NCI-H2081 (cell line): ENCODE results near the gene CDC25B.
A peak's percentile ranks its signal among the peaks of the same experiment; 100 is the strongest.

ENCODE experiments used
- DNase-seq, 2 experiments: peaks; one replicate each; lab custom pipeline; 2025; lab: John Stamatoyannopoulos, UW

The CDC25B gene

GRCh38 chr20:3764659-3765058, 31.5 kb upstream of the CDC25B start:
- no peak for DNase-seq

- DNase-seq = no peak
Measured at GRCh38 chr20:3765171-3765882, 30.8 kb upstream of the CDC25B start.

- no peak for DNase-seq
Measured at GRCh38 chr20:3766422-3767109, 29.5 kb upstream of the CDC25B start.

DNA sequence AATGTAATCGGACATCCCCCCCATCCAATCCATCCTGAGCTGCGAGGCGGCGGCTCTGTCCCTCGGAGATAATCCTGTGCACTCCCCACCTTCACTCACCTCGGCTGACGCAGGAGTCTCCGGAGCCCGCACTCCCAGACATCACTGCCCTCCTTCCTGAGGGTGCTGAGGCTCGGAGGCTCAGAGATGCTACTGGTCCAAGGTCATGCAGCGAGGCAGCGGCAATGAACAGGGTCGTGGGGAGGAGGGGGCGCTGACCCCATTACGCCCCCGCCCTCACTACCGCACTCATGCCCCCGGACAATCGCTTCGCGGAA, 29.0 kb upstream of the CDC25B start:
- no peak for DNase-seq

DNA sequence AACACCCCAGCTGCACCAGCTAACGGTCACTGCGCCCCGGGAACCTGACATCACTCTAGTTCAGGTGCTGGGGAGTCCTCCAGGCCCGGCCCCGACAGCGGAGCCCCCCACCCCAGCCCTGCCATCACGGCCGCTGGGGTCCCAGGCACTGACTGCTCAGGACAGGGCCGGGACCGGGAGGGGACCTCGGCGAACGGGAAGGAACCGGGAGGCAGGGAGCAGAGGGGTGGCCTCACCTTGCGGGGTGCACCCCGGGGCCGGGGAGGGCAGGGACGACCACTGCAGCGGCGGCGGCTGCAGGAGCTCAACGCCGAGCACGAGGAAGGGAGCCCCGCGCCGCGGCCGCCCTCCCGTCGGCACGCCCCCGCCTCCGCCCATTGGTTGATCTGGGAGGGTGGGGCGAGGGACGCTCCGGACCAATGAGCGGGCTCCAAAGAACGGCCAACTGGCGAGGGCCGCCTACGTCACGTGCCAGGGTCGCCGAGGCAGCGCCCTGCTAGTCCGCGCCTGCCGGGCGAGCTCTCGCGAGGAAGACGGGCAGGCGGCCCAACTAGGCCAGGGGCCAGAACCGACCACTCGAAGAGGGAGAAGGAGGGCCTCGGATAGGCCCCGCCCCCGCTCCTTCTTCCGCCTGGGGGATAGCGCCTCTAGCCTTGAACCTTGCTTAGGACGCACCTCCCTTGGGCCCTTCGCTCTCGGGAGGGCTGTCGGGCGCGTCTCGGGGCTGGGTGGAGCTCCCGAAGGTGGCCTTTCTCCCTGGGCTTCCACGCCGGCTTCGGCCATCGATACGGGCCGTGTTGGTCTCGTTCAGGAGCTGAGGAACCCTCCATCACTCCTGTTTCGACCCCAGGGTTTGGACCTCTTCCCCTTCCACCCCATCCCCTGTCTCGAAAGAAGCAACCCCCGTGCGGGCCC, 28.4 kb upstream of the CDC25B start, which contains the start of gene ADISSP:
TSS of gene ADISSP (minus strand) at position 327 of the 915 bp plus-strand sequence. CDS start 7,653 bp downstream, outside the sequence.
- peak; percentile 98 for DNase-seq

GRCh38 chr20:3768342-3769130, 27.6 kb upstream of the CDC25B start:
- DNase-seq = peak; percentile 60 to 73

DNA sequence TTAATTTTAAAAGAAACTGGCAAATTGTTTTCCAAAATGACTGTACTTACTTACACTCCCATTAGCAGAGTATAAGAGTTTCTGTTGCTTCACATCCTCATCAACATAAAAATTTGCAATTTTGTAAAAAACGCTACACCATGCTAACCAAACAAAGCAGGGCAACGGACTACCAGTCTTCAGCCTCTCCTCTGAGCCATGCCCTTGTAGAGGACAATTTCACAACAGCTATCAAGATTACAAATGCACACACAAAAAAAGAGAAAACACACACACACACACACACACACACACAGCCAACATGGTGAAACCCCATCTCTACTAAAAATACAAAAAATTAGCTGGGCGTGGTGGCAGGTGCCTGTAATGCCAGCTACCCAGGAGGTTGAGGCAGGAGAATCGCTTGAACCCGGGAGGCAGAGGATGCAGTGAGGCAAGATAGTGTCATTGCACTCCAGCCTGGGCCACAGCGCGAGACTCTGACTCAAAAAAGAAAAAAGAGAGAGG, 24.5 kb upstream of the CDC25B start:
- no peak for DNase-seq

DNA sequence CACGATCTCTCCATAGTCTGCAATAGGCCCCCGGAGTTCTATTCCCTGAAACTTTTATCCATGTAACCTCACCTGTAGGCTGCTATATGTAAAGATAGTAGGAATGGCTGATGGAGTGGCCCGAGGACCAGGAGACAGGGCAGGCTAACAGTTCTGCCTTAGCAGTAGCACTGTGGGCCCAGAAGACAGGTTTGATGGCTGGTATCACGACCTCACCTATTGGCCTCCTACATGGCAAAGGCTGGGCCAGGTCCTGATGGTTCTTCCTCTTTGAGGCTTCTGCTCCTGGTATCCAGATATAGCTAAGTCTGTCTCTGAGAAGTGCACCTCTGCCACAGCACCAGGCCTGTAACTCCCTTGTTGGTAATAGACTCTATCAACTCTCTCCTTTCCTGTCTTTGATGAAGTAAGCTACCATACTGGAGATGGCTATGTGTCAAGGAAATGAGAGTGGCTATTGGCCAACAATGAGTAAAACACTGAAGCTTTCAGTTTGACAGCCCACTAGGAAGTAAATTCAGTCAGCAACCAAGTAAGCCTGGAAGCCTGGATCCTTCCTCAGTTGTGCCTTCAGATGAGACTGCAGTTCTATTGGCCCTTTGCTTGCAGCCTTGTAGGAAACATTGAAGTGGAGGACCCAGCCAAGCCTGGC, 20.5 kb upstream of the CDC25B start:
- no peak for DNase-seq

DNA sequence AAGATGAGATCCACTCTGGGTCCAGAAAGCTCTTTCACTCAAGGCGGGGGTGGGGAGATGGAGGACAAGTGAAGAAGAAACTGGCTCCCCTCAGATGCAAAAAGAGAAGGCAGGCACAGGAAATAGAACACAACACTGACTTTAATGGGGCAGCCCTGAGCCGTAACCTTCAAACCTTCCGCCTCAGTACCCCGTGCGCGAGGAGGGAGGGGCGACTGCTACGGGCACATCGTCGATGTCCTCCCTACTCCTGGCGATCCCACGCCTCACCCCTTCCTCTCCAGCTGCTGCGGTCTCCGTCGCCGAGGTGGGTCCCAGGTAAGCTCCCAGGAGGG, 18.8 kb upstream of the CDC25B start:
- no peak for DNase-seq

DNA sequence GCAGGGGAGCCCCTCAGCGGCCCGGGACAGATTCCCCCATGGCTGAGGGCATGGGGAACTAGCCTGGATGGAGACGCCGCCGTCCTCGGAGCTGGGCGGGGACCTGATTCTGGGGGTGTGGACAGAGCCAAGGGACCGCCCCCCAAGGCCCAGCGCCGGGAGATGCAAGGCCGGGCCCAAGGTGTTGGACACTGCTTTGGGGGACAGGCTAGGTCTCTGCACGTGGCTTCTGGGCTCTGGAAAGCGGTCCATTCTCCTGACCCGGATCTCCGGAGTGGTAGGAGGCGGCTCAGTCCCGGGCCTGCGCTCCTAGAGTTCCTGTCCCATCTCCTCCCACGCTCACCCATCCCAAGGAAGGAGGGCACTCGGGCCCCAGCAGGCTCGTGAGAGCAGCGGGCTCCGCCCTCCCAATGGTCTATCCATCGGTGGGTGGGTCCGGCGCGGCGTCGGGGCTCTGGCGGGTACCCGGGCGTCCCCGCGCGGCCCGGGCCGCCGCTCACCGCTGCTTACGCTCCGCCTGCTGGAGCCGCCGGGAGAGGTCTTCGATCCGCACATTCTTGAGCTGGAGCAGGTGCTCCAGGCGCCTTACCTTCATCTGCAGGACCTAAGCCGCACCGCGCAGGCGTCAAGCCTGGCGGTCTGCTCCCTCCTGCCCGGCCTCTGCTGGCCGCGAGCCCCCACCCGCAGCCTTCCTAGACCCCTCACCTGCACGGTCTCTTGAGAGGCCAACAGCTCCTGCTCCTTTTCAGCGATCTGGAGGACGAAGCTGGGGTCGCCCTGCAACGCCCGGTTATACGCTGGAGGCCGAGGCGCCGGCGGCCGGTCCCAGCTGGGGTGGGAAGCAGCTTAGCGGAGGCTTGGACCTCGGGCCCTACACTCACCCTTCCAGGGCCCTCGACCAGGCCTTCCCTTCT, 18.1 kb upstream of the CDC25B start:
- DNase-seq = peak in 1 of 2 experiments; percentile 21

- no peak for DNase-seq
Measured at GRCh38 chr20:3778976-3779375, 17.1 kb upstream of the CDC25B start.

GRCh38 chr20:3781153-3781910, 14.8 kb upstream of the CDC25B start, which contains the start of gene SPEF1:
TSS of gene SPEF1 (minus strand) at chr20:3781448. CDS start at chr20:3781287, 161 bp downstream.
- peak; percentile 84 to 90 for DNase-seq

GRCh38 chr20:3782597-3782996, 13.5 kb upstream of the CDC25B start:
- DNase-seq = no peak

GRCh38 chr20:3783068-3783489, 13.0 kb upstream of the CDC25B start:
- DNase-seq = no peak

GRCh38 chr20:3783511-3784195, 12.5 kb upstream of the CDC25B start:
- DNase-seq = no peak

DNA sequence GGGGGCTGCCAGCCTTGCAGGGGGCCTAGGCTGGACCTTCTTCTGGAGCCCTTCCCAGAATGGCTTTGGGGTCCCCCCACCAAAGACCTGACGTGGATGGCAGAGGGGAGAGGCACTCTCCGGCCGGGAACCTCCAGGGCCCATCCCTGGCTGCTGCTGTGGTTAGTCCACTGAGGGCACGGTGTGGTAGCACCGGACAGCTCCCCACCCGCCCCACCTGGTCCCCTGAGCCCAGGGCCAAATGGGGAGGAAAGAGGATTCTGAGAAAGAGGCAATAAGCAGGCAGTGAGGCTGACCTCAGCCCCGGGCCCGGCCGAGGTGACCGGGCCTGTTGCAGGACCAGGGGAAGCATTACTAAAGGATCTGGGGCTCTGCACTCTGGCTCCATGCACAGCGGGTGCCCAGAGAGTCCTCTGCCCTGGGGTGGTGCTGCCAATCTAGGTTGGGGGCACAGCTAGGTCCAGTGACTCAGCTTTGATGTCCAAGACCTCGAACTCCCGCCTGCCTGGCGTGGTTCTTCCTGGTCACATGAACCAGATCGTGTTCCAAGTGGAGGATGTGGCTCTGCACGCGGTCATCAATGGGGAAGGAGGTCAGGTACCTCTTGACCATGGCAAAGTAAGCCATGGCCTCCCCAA, 11.8 kb upstream of the CDC25B start:
- no peak for DNase-seq

DNA sequence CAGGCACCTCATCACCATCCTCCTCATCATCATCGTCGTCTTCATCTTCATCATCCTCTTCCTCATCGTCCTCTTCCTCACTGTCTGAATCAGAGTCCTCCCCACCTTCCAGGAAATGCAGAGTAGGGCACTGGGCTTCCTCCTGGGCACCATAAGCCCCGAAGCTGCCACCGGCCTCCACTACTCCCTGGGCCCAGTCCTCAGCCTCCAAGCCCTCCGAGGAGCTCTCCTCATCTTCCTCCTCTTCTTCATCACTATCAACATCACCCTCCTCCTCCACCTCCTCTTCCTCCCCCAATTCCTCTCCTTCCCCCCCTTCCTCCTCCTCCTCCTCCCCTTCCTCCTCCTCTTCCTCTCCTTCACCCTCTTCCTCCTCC, 11.3 kb upstream of the CDC25B start:
- DNase-seq = no peak
